ENCODE measurements around the gene STK32C. TPM values are rescaled to one million over a fixed set of nuclear protein-coding genes. Genes with fewer than 3 reads are reported as not detected.

The STK32C gene
- total RNA-seq, 4 donors from 2014 or later: 3.7 to 13.9 (median 6.7) TPM

DNA sequence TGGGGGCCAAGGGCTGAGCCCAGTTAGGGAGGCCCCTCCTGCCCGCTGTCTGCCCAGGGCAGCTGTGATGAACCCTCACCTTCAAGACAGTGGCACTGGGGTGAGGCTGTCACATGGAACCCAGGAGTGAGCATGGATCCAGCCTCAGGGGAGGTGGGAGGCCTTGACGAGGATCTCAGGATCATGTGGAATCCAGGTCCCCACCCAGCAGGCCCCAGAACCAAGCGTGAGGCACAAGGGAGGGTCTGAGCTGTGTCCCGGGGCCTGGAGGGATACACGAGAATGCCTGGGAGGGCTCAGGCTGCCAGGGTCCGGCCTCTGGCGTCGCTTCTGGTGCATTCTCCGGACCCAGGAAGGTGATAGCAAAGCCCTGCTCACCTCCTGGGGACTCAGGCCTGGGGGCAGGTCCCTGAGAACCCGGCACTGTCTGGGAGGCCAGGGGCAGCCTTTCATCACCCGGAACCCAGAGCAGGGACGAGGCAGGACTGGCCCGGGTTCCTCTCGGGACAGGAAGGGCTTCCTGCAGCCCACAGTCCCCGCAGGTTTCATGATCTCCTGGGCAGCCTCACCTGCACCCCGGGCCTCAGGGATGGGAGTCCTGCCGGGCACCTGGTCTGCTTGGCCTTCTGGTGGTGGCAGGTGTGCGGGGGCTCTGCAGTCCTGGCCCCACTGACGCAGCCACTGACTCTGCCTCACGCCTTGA lies 103.5 kb downstream of the STK32C start:
- Histone ChIP-seq H3K4me3 (no peak overlapping the region), H3K36me3 (no peaks in the 10 kb centered on the region), H3K4me1 (no peaks in the 10 kb centered on the region), H3K27me3 (no peaks in the 10 kb centered on the region), H3K27ac (no peak overlapping the region), H3K9me3 (no peaks in the 10 kb centered on the region)
- in situ Hi-C loops (cut with MboI; ENCODE audit: low sequenced_read_pairs in 4 of 4): loop anchor here in 1 of 4 donors (25.0 kb wide), 1 partner anchor 258 kb away; no protein-coding TSS in a partner anchor
- intact Hi-C loops (cut with DNase I; ENCODE audit: low total_unique reads): no loop called here
- no peak for DNase-seq
- TF ChIP-seq, protein P1, sequence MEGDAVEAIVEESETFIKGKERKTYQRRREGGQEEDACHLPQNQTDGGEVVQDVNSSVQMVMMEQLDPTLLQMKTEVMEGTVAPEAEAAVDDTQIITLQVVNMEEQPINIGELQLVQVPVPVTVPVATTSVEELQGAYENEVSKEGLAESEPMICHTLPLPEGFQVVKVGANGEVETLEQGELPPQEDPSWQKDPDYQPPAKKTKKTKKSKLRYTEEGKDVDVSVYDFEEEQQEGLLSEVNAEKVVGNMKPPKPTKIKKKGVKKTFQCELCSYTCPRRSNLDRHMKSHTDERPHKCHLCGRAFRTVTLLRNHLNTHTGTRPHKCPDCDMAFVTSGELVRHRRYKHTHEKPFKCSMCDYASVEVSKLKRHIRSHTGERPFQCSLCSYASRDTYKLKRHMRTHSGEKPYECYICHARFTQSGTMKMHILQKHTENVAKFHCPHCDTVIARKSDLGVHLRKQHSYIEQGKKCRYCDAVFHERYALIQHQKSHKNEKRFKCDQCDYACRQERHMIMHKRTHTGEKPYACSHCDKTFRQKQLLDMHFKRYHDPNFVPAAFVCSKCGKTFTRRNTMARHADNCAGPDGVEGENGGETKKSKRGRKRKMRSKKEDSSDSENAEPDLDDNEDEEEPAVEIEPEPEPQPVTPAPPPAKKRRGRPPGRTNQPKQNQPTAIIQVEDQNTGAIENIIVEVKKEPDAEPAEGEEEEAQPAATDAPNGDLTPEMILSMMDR (IDR thresholded peaks at IDR 0.05 in 4 of 5, conservative IDR thresholded peaks at IDR 0.05 in 1 of 5): no peak
- TF ChIP-seq POLR2A (IDR thresholded peaks at IDR 0.05): no peak
- ATAC-seq: no peak

DNA sequence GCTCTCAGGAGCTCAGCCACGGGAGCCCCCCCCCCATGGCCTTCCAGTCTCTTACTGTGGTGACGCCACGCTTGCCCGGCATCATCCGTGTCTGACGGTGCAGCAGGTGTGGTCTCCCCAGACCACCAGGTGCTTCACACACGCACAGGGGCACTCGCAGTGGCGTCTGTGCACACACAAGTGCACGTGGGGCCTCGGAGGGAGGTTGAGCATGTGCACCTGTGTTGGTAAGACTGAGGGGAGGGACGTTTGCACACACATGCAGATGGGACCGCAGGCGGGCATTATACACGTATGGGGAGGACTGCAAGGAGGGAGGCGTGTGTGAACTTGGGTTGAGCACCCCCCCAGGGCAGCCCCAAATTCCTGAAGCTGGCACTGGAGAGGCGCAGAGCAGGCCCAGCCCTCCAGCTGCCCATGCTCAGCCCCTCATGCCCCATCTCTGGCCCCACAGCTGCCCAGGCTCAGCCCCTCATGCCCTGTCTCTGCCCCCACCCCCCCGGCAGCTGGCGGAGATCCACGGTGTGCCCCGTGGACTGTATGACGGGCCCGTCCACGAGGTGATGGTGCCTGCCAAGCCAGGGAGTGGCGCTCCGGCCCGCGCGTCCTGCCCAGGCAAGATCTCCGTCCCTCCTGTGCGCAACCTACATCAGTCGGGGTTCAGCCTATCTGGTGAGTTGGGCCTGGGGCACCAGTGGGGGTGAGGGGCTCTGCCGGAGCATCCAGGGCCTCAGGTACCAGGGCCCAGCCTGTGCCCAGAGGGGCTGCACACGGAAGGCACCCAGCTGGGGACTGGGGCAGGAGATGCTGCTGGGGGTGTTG lies 104.3 kb downstream of the STK32C start:
- no peak for ATAC-seq
- DNase-seq: no peak
- in situ Hi-C loops (cut with MboI; ENCODE audit: low sequenced_read_pairs in 4 of 4): loop anchor here in 1 of 4 donors (25.0 kb wide), 1 partner anchor 259 kb away; no protein-coding TSS in a partner anchor
- TF ChIP-seq POLR2A (IDR thresholded peaks at IDR 0.05): no peak
- TF ChIP-seq, protein P1 (IDR thresholded peaks at IDR 0.05 in 4 of 5, conservative IDR thresholded peaks at IDR 0.05 in 1 of 5): no peak
- Histone ChIP-seq H3K27me3 (no peaks in the 10 kb centered on the region), H3K4me1 (no peaks in the 10 kb centered on the region), H3K4me3 (no peak overlapping the region), H3K27ac (no peak overlapping the region), H3K36me3 (no peaks in the 10 kb centered on the region), H3K9me3 (no peaks in the 10 kb centered on the region)
- intact Hi-C loops (cut with DNase I; ENCODE audit: low total_unique reads): no loop called here

DNA sequence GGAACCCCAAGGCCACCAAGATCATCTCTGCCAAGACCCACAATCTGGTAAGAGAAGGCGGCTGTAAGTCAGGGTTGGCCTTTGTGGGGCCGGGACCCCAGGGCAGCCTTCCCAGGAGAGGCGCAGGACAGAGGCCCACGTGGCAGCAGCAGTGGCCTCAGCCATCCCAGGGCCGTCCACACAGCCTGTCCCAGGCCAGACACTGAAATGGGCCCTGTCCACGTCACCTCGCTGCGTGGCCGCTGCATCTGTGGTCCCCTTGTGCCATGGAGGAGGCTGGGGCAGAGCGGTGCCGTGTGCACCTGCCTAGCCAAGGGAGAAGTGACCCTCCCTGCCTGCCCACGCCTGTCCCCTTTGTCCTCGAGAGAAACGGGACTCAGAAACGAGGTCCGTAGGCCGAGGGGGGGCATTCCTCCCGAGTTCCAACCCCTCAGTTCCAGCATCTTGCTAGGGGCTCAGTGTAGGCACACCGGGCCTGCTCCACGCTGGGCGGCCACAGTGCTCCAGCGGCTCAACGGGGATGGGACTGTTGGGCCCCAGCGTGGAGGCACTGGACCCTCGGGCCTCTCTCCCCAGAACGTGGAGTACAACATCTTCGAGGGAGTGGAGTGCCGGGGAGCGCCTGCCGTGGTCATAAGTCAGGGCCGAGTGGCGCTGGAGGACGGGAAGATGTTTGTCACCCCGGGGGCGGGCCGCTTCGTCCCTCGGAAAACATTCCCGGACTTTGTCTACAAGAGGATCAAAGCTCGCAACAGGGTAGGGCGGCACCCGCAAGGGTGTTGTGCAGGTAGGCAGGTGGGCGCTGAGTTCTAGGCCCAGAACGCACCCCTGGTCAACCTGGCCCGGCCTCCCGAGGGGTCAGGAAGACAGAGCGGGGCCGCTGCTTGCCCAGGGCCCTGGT lies 105.4 kb downstream of the STK32C start:
- no peak for TF ChIP-seq POLR2A (IDR thresholded peaks at IDR 0.05)
- TF ChIP-seq, protein P1 (IDR thresholded peaks at IDR 0.05 in 4 of 5, conservative IDR thresholded peaks at IDR 0.05 in 1 of 5): no peak

GRCh38 chr10:132201111-132201969 lies 106.4 kb downstream of the STK32C start:
- Histone ChIP-seq H3K27ac (no peak overlapping the region), H3K4me3 (no peak overlapping the region), H3K9me3 (no peaks in the 10 kb centered on the region), H3K36me3 (no peaks in the 10 kb centered on the region), H3K27me3 (no peaks in the 10 kb centered on the region), H3K4me1 (no peaks in the 10 kb centered on the region)
- ATAC-seq: no peak
- intact Hi-C loops (cut with DNase I; ENCODE audit: low total_unique reads): no loop called here
- TF ChIP-seq, protein P1 (IDR thresholded peaks at IDR 0.05 in 4 of 5, conservative IDR thresholded peaks at IDR 0.05 in 1 of 5): no peak
- TF ChIP-seq POLR2A (IDR thresholded peaks at IDR 0.05): no peak
- in situ Hi-C loops (cut with MboI; ENCODE audit: low sequenced_read_pairs in 4 of 4): loop anchor here in 1 of 4 donors (25.0 kb wide), 1 partner anchor 261 kb away; no protein-coding TSS in a partner anchor
- no peak for DNase-seq

More for the DNA sequence above, 105.4 kb downstream of the STK32C start:
- intact Hi-C loops (cut with DNase I; ENCODE audit: low total_unique reads) (no loop called here), in situ Hi-C loops (cut with MboI; ENCODE audit: low sequenced_read_pairs in 4 of 4) (loop anchor here in 1 of 4 donors (25.0 kb wide), 1 partner anchor 260 kb away; no protein-coding TSS in a partner anchor)
- H3K4me3 ChIP-seq: no peak overlapping the region
- H3K36me3 ChIP-seq: no peaks in the 10 kb centered on the region
- no peaks in the 10 kb centered on the region for H3K4me1 ChIP-seq
- DNase-seq (no peak), ATAC-seq (no peak)
- no peak overlapping the region for H3K27ac ChIP-seq
- no peaks in the 10 kb centered on the region for H3K27me3 ChIP-seq
- no peaks in the 10 kb centered on the region for H3K9me3 ChIP-seq

Measured in gastrocnemius medialis (tissue), 4 donors.